CD8-positive, alpha-beta memory T cell (primary cell): ENCODE results near the gene SLC25A29. TPM values are rescaled to one million over a fixed set of nuclear protein-coding genes. Genes with fewer than 3 reads are reported as not detected.
"Not testable (repeated sequence)": the region's sequence is repeated elsewhere in the genome, so short reads cannot be mapped to it uniquely, and the experiment has no call there.

ENCODE experiments used
- CTCF ChIA-PET: fragments of 350-600 bp; sonication (Branson Sonifier 250); formaldehyde crosslinking; loops from one replicate; lab custom pipeline; 2021; ENCODE audit warnings: antibody characterized with exemption; lab: Charles Lee
- POLR2A ChIA-PET: fragments of 350-600 bp; sonication (Branson Sonifier 250); formaldehyde crosslinking; loops from one replicate; lab custom pipeline; 2021; ENCODE audit warnings: antibody characterized with exemption; lab: Charles Lee
- DNase-seq, 5 donors: peaks; one replicate each; pipeline versions ENCODE4 v3.0.0 to v3.0.0-alpha.2; 2020 to 2022; ENCODE audit warnings: mixed read lengths in 1 of 5
- H3K27ac ChIP-seq: one replicate; pipeline ENCODE4 v1.7.0; 2013; ENCODE audit warnings: low read depth, mild to moderate bottlenecking, low read length, moderate library complexity
- H3K27me3 ChIP-seq: 2 replicates; pipeline ENCODE4 v1.7.0; 2013; ENCODE audit warnings: low read length, mild to moderate bottlenecking; ENCODE audit not compliant: insufficient read depth, poor library complexity, severe bottlenecking
- H3K36me3 ChIP-seq: 2 replicates; pipeline ENCODE4 v1.7.0; 2013; ENCODE audit warnings: mild to moderate bottlenecking, low read length, moderate library complexity; ENCODE audit not compliant: insufficient read depth
- H3K4me1 ChIP-seq: 2 replicates; pipeline ENCODE4 v1.7.0; 2013; ENCODE audit warnings: mild to moderate bottlenecking, low read length, moderate library complexity; ENCODE audit not compliant: insufficient read depth
- H3K4me3 ChIP-seq: 2 replicates; pipeline ENCODE4 v1.7.0; 2013; ENCODE audit warnings: mild to moderate bottlenecking, low read length
- H3K9me3 ChIP-seq: 2 replicates; pipeline ENCODE4 v1.7.0; 2013; ENCODE audit warnings: mild to moderate bottlenecking, low read length
- H3K27ac Mint-ChIP-seq, 8 donors: one replicate each; pipeline ENCODE4 v1.8.0; 2020 to 2021; ENCODE audit warnings: mixed read lengths in 8 of 8, mild to moderate bottlenecking in 6 of 8, inconsistent platforms in 3 of 8, moderate library complexity in 3 of 8
- H3K27me3 Mint-ChIP-seq, 2 donors: one replicate each; pipeline ENCODE4 v1.8.0; 2020 to 2021; ENCODE audit warnings: mixed read lengths in 2 of 2, mild to moderate bottlenecking in 1 of 2, moderate library complexity in 1 of 2
- H3K36me3 Mint-ChIP-seq, 3 donors: one replicate each; pipeline ENCODE4 v1.8.0; 2020 to 2021; ENCODE audit warnings: mixed read lengths in 3 of 3, inconsistent platforms in 1 of 3, mild to moderate bottlenecking in 1 of 3
- H3K4me1 Mint-ChIP-seq, 3 donors: one replicate each; pipeline ENCODE4 v1.8.0; 2020 to 2021; ENCODE audit warnings: mixed read lengths in 3 of 3, inconsistent platforms in 1 of 3, mild to moderate bottlenecking in 1 of 3
- H3K4me3 Mint-ChIP-seq, 7 donors: one replicate each; pipeline ENCODE4 v1.8.0; 2020 to 2021; ENCODE audit warnings: mixed read lengths in 7 of 7, mild to moderate bottlenecking in 6 of 7, moderate library complexity in 4 of 7, inconsistent platforms in 2 of 7
- H3K9me3 Mint-ChIP-seq, 5 donors: one replicate each; pipeline ENCODE4 v1.8.0; 2020 to 2022; ENCODE audit warnings: mixed read lengths in 5 of 5, mild to moderate bottlenecking in 3 of 5, moderate library complexity in 2 of 5, inconsistent platforms in 1 of 5
- polyA plus RNA-seq: library from polyadenylated mRNA; unstranded; fragments of 300-500 nt; fragmentation: Illumina TruSeq; gene quantifications from one replicate; pipeline ENCODE4 v1.2.3, GENCODE V29; 2021
- total RNA-seq, 2 experiments: library from RNA; stranded (reverse); gene quantifications; one replicate each; pipeline ENCODE4 v1.2.3, GENCODE V29; 2021

Gene SLC25A29
- total and polyA plus RNA-seq, 3 experiments from 2014 or later, result 7.0 to 10.5 (median 10.4) TPM

GRCh38 chr14:100345711-100346110, 39.5 kb upstream of the SLC25A29 start:
- no peak overlapping the region for H3K27ac ChIP-seq
- ChIA-PET POLR2A (no interaction called here), CTCF (no interaction called here)
- no peaks in the 10 kb centered on the region for H3K4me1 ChIP-seq
- no peaks in the 10 kb centered on the region for H3K9me3 ChIP-seq
- H3K4me3 Mint-ChIP-seq, result no peak overlapping the region
- H3K27me3 ChIP-seq, result no peaks in the 10 kb centered on the region
- H3K4me1 Mint-ChIP-seq, result peaks cover 0 to 4% (median 0%) of the 10 kb centered on the region in 3 donors
- H3K4me3 ChIP-seq, result no peak overlapping the region
- H3K27ac Mint-ChIP-seq, result no peak overlapping the region
- peaks cover 5% of the 10 kb centered on the region for H3K36me3 ChIP-seq
- peaks cover 6 to 70% (median 15%) of the 10 kb centered on the region in 3 donors for H3K36me3 Mint-ChIP-seq
- no peaks in the 10 kb centered on the region for H3K9me3 Mint-ChIP-seq
- H3K27me3 Mint-ChIP-seq, result no peaks in the 10 kb centered on the region
- DNase-seq, result no peak

DNA sequence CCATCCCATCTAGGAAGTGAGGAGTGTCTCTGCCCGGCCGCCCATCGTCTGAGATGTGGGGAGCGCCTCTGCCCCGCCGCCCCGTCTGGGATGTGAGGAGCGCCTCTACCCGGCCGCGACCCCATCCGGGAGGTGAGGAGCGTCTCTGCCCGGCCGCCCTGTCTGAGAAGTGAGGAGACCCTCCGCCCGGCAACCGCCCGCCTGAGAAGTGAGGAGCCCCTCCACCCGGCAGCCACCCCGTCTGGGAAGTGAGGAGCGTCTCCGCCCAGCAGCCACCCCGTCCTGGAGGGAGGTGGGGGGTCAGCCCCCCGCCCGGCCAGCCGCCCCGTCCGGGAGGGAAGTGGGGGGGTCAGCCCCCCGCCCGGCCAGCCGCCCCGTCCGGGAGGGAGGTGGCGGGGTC, 38.4 kb upstream of the SLC25A29 start:
- H3K36me3 ChIP-seq, H3K4me1 Mint-ChIP-seq, H3K9me3 Mint-ChIP-seq, H3K27me3 Mint-ChIP-seq, H3K4me3 ChIP-seq, H3K9me3 ChIP-seq, H3K27me3 ChIP-seq, DNase-seq, H3K27ac ChIP-seq, H3K4me1 ChIP-seq, CTCF ChIA-PET, H3K4me3 Mint-ChIP-seq, POLR2A ChIA-PET, H3K27ac Mint-ChIP-seq: not testable (repeated sequence)
- peaks cover 3 to 74% (median 13%) of the 10 kb centered on the region in 3 donors for H3K36me3 Mint-ChIP-seq

- H3K4me3 ChIP-seq, H3K27me3 ChIP-seq, DNase-seq, POLR2A ChIA-PET, H3K4me3 Mint-ChIP-seq, H3K9me3 Mint-ChIP-seq, CTCF ChIA-PET, H3K4me1 ChIP-seq, H3K36me3 ChIP-seq, H3K9me3 ChIP-seq, H3K27me3 Mint-ChIP-seq, H3K27ac ChIP-seq, H3K4me1 Mint-ChIP-seq: not testable (repeated sequence)
- H3K36me3 Mint-ChIP-seq, result peaks cover 3 to 68% (median 18%) of the 10 kb centered on the region in 3 donors
- H3K27ac Mint-ChIP-seq, result peak overlapping the region in 2 of 8 donors; percentile 21 to 22
Measured at GRCh38 chr14:100342826-100343225, 36.6 kb upstream of the SLC25A29 start.

- Histone ChIP-seq H3K36me3 (no peaks in the 10 kb centered on the region), H3K4me1 (no peaks in the 10 kb centered on the region), H3K4me3 (no peak overlapping the region), H3K9me3 (no peaks in the 10 kb centered on the region), H3K27ac (no peak overlapping the region), H3K27me3 (no peaks in the 10 kb centered on the region)
- peak overlapping the region in 1 of 8 donors; percentile 43 for H3K27ac Mint-ChIP-seq
- no peaks in the 10 kb centered on the region for H3K27me3 Mint-ChIP-seq
- peaks cover 0 to 4% (median 0%) of the 10 kb centered on the region in 3 donors for H3K4me1 Mint-ChIP-seq
- no peaks in the 10 kb centered on the region for H3K9me3 Mint-ChIP-seq
- ChIA-PET CTCF (no interaction called here), POLR2A (no interaction called here)
- H3K36me3 Mint-ChIP-seq, result peaks cover 3 to 70% (median 21%) of the 10 kb centered on the region in 3 donors
- H3K4me3 Mint-ChIP-seq, result no peak overlapping the region
- DNase-seq, result no peak
Measured at GRCh38 chr14:100342195-100342594, 36.0 kb upstream of the SLC25A29 start.

DNA sequence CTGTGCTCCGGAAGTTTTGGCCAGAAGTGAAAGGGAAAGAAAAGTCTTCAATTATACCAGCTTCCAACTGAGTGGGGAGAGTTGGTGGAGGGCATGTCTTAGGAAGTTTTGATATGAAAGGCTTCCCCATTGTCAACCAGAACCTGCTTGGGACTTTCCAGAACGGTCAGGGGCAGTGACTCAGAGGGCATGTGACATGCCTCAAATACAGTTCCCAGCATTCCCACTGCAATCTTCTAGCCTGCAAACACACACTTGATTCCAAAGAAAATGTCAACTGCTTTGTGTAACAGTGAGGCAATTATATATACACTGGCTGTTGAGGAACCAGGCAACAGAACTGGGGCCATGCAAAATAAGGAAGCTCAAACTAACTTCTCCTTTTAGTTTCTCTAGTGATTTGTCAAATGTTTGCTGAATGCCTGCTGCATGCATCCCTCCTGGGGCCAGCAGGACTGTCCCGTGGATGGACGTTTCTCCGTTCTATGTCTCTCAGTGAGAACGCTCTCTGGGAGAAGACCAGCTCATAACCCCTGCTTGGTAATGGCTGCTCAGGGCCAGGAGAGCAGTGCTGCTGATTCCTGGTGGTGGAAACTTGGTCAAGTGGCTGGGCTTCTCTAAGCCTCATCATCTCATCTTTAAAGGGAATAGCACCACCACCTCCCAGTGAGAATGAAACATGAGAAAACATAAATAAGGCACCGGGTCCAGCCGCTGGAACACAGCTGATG, 35.2 kb upstream of the SLC25A29 start:
- peaks cover 0 to 4% (median 0%) of the 10 kb centered on the region in 3 donors for H3K4me1 Mint-ChIP-seq
- DNase-seq, result no peak
- no peak overlapping the region for H3K4me3 ChIP-seq
- H3K4me3 Mint-ChIP-seq, result no peak overlapping the region
- ChIA-PET CTCF (no interaction called here), POLR2A (no interaction called here)
- H3K9me3 Mint-ChIP-seq, result no peaks in the 10 kb centered on the region
- no peaks in the 10 kb centered on the region for H3K4me1 ChIP-seq
- H3K27ac ChIP-seq, result no peak overlapping the region
- peaks cover 3 to 70% (median 20%) of the 10 kb centered on the region in 3 donors for H3K36me3 Mint-ChIP-seq
- peak overlapping the region in 5 of 8 donors; percentile 3 to 57 (median 42) for H3K27ac Mint-ChIP-seq
- no peaks in the 10 kb centered on the region for H3K27me3 Mint-ChIP-seq
- H3K27me3 ChIP-seq, result no peaks in the 10 kb centered on the region
- no peaks in the 10 kb centered on the region for H3K36me3 ChIP-seq
- H3K9me3 ChIP-seq, result no peaks in the 10 kb centered on the region

DNA sequence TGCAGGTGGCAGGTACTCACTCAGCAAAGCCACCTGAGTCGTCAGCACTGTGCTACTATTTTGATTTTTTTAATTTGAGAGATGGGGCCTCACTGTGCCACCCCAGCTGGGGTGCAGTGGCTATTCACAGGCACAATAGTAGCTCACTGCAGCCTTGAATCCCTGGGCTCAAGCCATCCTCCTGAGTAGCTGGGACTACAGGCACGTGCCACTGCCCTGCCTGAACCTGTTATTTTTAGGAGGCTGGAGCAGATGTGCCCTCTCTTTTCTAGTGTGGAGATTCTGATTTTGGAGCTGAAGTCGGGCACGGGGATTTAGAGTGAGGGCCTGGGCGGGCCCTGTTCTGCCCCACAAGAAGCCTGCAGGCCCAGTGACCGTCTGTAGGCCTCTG, 34.2 kb upstream of the SLC25A29 start:
- Histone ChIP-seq H3K4me3 (no peak overlapping the region), H3K4me1 (no peaks in the 10 kb centered on the region), H3K27ac (no peak overlapping the region), H3K9me3 (no peaks in the 10 kb centered on the region), H3K27me3 (no peaks in the 10 kb centered on the region), H3K36me3 (no peaks in the 10 kb centered on the region)
- H3K9me3 Mint-ChIP-seq, result no peaks in the 10 kb centered on the region
- CTCF ChIA-PET, result no interaction called here
- peak overlapping the region in 2 of 8 donors; percentile 11 to 57 for H3K27ac Mint-ChIP-seq
- DNase-seq, result no peak
- peaks cover 0 to 4% (median 0%) of the 10 kb centered on the region in 3 donors for H3K4me1 Mint-ChIP-seq
- H3K36me3 Mint-ChIP-seq, result peaks cover 3 to 68% (median 22%) of the 10 kb centered on the region in 3 donors
- H3K4me3 Mint-ChIP-seq, result no peak overlapping the region
- no peaks in the 10 kb centered on the region for H3K27me3 Mint-ChIP-seq
- POLR2A ChIA-PET, result no interaction called here

DNA sequence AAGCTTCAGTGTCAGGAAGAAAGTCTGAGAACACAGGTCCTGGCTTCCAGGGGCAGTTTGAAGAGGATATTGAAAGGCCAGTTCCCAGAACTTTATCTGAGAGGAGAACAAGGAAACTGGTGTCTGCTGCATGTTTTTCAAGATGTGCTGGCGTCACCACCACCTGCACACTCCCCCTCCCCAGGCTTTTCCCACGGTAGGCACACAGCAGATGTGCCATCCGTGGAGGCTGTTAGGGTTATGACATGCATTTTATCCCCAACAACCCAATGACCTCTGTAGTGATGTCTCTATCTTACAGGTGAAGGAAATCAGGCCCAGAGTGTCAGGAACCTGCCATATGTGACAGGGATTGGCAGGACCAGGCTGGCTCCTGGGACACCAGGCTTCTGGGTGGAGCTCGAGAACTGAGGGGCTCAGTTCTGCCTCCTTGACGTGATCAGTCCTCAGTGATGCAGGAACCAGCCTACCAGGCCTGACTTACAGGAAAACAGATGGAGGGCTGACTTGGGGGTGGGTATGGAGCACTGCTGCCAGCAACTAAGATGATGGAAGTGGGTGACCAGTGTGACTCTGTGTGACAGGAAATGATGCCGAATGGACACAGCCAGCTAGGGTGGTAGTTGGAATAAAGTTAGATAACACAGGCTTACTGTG, 33.6 kb upstream of the SLC25A29 start:
- no peak overlapping the region for H3K4me3 ChIP-seq
- no peaks in the 10 kb centered on the region for H3K9me3 Mint-ChIP-seq
- H3K27me3 ChIP-seq, result no peaks in the 10 kb centered on the region
- H3K9me3 ChIP-seq, result no peaks in the 10 kb centered on the region
- H3K4me3 Mint-ChIP-seq, result no peak overlapping the region
- H3K36me3 ChIP-seq, result no peaks in the 10 kb centered on the region
- no peaks in the 10 kb centered on the region for H3K4me1 ChIP-seq
- H3K36me3 Mint-ChIP-seq, result peaks cover 3 to 71% (median 25%) of the 10 kb centered on the region in 3 donors
- H3K27me3 Mint-ChIP-seq, result no peaks in the 10 kb centered on the region
- H3K27ac ChIP-seq, result no peak overlapping the region
- ChIA-PET POLR2A (no interaction called here), CTCF (no interaction called here)
- no peak for DNase-seq
- H3K27ac Mint-ChIP-seq, result peak overlapping the region in 3 of 8 donors; percentile 6 to 69 (median 11)
- peaks cover 0 to 4% (median 0%) of the 10 kb centered on the region in 3 donors for H3K4me1 Mint-ChIP-seq
